ENCODE results near the gene SLC35F4.
"Not testable (repeated sequence)": the region's sequence is repeated elsewhere in the genome, so short reads cannot be mapped to it uniquely, and the experiment has no call there.

Gene SLC35F4

DNA sequence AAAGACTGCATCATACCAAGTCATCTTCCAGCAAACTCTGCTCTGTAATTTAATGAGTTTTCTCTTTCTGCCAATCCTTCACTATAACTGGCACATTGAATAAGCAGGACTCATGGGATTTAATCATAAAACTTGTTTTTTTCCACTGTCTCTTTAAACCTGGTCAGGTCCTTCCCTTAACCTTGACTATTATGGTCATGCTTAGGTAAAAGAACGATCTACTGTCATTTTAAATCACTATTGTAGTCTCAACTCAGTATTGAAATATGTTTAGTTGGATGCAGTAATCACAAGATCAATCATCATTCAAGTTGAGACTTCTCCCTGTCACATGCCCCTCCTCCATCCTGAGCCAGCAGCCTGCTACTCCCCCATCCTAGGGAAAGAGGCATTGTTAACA is 56.1 kb downstream of the SLC35F4 start:
- no peak for DNase-seq (ENCODE audit: low read depth, low spot score)

DNA sequence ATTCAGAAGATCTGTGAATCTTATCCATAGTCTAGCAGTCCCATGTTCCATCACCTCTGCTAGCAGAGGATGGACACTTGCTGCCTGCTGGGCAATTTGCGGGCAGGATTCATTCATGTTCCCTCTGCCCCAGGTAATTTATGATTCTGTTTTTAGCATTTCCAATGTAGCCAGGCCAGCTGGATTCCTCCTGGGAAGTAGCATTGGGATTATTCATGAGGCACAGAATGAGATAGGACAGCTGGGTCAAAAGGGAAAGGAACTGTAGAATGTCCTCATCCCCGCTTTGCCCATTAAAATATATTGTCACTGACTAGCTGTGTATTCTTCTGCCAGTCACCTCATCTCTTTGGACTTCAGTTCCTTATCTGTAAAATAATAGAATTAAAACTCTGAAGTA is 68.7 kb downstream of the SLC35F4 start:
- DNase-seq (ENCODE audit: low read depth, low spot score) = no peak

- DNase-seq (ENCODE audit: low read depth, low spot score) = no peak
Observed at GRCh38 chr14:57796556-57796955, 69.3 kb downstream of the SLC35F4 start.

- no peak for DNase-seq (ENCODE audit: low read depth, low spot score)
Observed at GRCh38 chr14:57785058-57785457, 80.8 kb downstream of the SLC35F4 start.

DNA sequence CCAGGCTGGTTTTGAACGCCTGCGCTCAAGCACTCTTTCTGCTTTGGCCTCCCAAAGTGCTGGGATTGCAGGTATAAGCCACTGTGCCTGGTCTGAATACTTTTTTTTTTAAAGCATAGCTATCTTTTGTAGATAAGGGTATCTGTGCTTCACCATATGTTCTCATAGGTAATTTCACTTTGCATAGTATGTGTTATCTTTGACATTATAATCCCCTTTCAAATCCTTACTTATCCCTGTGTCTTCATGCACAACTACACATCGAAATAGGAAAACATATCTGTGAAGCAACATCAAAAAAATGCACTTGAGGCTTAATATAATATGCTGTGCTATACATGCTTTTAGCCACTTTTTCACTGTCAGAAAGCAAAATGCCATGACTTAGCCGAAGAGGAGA is 94.1 kb downstream of the SLC35F4 start:
- no peak for DNase-seq (ENCODE audit: low read depth, low spot score)

GRCh38 chr14:57769863-57770523 is 95.9 kb downstream of the SLC35F4 start:
- no peak for DNase-seq (ENCODE audit: low read depth, low spot score)

GRCh38 chr14:57761800-57762199 is 104.1 kb downstream of the SLC35F4 start:
- no peak for DNase-seq (ENCODE audit: low read depth, low spot score)

- no peak for DNase-seq (ENCODE audit: low read depth, low spot score)
Observed at GRCh38 chr14:57760896-57761295, 105.0 kb downstream of the SLC35F4 start.

DNA sequence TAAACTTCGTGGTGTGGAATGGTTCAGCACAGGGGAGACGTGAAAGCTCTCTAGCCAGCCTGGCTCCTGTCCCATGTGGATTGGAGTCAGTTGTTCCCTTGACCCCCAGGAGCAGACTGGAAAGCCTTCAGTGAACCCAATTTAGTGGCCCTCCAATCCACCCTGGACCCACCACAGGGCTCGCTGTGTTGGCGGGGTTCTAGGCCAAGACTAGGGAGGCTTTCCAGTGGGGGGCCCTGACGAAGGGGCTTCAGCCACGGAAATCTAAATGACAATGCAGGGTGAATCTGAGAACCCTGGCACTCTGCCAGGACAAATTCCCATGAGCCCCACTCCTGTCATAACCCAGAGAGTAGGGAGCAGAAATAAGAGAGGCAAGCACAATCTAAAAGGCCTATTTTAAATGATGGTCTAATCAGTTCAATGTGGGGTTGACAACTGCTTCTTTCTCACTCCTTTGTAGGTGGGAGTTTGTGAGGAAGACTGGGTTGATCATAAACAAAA is 110.8 kb downstream of the SLC35F4 start:
- no peak for DNase-seq (ENCODE audit: low read depth, low spot score)

DNA sequence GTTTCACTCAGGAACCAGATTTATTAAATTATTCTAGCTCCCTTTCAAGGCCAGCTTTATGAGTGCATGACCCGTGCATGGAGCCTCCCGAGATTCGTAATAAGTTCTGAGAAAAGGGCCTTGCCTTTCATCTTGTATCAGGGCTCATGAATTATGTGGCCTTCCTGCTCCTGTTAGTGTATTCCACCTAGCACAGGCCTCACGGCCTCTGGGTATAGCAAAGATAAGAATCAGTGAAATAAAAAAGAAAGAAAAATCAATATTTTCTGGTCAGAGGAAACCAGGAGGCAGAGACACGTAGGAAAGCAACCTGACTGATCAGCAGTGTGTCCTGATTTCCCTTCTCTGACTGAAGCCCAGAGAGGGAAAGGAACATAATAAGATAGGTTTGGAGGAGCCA is 111.4 kb downstream of the SLC35F4 start:
- DNase-seq (ENCODE audit: low read depth, low spot score) = no peak

DNA sequence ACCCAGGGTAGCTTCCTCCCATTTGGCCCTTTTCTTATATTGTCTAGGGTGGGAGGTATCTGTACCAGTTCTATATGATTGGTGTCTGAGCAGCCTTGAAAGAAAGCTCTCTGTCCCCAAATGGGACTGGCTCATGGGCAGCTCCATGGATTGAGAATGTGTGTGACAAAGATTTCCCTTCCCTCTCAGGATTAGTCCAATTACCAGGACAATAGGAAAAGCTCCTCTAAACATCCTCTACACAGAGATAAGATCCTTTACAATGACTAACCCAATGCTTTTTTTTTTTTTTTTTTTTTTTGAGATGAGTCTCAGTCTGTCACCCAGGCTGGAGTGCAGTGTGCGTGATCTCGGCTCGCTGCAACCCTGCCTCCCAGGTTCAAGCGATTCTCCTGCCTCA is 112.1 kb downstream of the SLC35F4 start:
- DNase-seq (ENCODE audit: low read depth, low spot score) = no peak

DNA sequence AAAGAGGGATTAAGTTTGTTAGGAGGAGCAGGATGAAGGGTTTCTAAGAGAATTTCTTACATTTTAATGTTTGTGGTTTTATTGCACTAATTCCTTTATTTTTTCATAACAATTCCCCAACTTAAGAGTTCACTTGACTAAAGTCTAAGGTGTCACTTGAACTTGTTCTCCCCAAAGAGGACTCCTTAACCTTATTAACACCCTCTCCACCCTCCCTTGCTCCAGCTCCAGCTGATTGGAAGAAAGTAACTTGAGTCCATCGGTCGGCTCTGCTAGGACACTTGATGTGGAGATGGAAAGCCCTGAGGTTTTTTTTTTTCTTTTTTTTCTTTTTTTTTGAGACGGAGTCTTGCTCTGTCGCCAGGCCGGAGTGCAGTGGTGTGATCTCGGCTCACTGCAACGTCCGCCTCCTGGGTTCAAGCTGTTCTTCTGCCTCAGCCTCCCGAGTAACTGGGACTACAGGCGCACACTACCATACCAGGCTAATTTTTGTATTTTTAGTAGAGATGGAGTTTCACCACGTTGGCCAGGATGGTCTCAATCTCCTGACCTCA is 113.7 kb downstream of the SLC35F4 start:
- not testable (repeated sequence) for DNase-seq (ENCODE audit: low read depth, low spot score)

DNA sequence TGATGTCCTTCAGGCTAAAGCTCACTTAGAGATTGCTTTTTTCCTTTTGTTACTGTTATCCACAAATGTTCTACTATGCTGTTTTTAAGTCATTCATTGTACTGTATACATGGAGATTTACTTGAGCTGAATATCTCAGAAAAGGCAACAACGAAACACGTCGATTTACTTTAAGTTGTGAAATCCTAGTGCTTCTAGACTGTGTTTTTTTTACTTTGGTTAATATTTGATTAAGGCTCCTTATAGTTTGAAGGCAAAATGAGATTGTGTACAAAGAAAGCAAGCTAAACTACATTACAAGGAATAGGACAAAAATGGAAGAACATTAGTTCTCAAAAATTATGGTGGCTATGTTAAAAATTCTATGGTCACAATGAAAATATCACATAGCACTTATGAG is 114.5 kb downstream of the SLC35F4 start:
- no peak for DNase-seq (ENCODE audit: low read depth, low spot score)

- no peak for DNase-seq (ENCODE audit: low read depth, low spot score)
Observed at GRCh38 chr14:57749267-57749666, 116.6 kb downstream of the SLC35F4 start.

DNA sequence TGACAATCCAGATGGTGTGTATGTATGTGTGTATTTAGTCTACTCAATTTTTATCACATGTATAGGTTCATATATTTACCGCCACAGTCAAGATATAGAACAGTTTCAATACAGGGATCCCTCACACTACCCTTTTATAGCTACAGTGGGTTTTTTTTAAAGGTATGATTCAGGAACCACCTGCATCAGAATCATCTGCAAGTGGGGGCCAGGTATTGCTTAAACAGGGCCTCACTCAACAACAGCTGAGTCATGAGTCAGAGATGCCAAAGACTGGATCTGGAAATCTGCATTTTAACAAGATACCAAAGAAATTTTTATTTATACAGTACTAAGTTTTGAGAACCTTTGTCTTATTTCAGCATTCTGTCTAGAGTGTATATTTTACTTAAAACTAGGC is 117.6 kb downstream of the SLC35F4 start:
- no peak for DNase-seq (ENCODE audit: low read depth, low spot score)

GRCh38 chr14:57747036-57747435 is 118.9 kb downstream of the SLC35F4 start:
- no peak for DNase-seq (ENCODE audit: low read depth, low spot score)

DNA sequence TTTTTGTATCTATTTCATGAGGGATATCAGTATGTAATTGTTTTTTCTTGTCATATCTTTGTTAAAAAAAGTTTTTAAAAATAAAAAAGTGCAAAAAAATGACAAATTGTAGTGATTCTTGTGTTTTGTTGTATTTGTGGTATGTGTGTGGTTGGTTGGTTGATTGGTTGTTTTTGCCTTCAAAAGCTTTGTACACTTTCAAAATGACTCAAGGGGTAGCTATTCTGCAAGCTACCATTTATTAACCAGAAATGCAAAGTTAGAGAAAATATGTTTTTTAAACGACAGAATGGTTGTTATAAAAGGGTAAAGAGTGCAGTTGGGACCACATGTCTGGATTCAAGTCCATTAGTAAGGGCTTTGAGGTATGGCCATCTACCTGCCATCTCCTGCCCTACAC is 119.3 kb downstream of the SLC35F4 start:
- no peak for DNase-seq (ENCODE audit: low read depth, low spot score)

DNA sequence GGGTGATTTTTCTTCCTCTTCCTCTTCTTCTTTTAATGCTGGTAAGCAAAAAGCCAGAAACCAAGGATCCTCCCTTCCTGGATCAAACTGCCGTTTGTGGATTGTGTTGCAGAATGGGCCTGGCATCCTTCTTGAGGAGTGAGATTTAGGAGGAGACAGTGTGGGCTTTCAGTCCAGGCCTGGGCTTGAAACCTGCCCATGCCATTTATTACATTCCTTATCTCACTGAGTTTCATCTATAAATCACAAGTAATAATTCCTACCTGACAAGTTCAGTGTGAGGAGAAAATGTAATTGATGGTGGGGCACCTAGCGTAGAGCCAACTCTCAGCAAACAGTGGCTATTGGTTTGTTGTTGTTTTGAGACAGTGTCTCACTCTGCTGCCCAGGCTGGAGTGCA is 126.4 kb downstream of the SLC35F4 start:
- no peak for DNase-seq (ENCODE audit: low read depth, low spot score)

GRCh38 chr14:57737598-57737997 is 128.3 kb downstream of the SLC35F4 start:
- DNase-seq (ENCODE audit: low read depth, low spot score) = no peak

DNA sequence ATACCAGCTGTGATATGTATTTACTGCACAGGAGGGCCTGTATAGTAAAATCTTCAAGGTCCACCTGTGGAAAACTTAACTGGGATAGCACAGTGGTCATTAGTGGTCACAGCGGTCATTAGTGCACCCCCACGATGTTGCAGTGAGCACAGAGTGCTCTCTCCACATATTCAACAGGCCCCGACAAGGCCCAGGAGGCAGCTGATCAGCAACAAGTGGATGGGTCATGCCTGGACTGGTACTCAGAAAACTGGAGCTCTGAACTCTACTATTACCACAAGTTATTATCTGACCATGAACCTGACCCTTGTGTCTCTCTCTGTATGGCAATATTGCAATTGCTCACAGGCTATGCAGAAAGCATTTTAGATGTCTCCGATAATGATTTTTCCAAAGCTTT is 129.5 kb downstream of the SLC35F4 start:
- DNase-seq (ENCODE audit: low read depth, low spot score) = no peak

- DNase-seq (ENCODE audit: low read depth, low spot score) = no peak
Observed at GRCh38 chr14:57735276-57735675, 130.6 kb downstream of the SLC35F4 start.

DNA sequence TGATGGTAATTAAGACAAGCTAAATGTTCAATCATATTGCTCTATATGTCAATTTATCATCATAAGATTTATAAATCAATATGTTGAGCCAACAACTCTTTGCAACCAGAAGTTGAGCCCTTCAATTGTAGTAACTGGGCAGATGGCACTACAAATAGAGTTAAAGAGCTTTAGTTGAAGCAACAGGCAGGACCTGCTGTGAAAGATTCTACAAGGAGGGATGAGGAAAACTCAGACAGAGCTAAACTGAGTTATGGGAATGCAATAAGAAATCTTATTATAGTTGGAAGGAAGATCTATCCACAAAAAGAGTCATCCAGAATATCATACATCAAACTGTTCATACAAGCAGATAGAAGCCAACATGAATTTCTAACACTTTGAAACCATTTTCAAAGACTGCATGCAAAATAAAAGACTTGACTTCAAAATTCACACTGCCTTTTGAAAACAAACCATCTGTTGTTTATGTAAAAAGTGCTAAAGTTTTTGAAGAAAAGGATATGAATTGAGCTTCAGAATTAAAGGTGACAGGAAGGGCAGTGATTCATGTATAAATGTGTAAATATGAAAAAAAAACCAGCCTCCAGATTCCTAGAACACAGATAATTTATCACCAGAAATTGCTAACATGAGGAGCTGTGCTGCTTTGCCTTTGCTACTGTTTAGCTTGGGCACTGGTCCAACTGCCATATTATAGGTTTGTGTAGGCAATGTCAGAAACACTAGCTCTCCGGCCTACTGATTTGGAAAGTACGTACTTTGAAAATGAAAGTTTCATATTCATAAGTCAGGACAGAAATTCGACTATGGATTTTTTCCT is 133.2 kb downstream of the SLC35F4 start:
- DNase-seq (ENCODE audit: low read depth, low spot score) = no peak

Data from activated CD4-positive, CD25-positive, alpha-beta regulatory T cell treated with anti-CD3 and anti-CD28 coated beads, Interleukin-2, amount 50 U/mL, for 16 hours (primary cell).